DND-41 (cell line): ENCODE results near the gene CDC23.

Source experiments
- ATAC-seq: fragments of 200-7000 bp; cut with Tn5 transposase; 3 replicates; pipeline ENCODE4 v1.9.1; 2021; ENCODE audit warnings: low read depth; ENCODE audit not compliant: insufficient read depth
- DNase-seq: peaks from one replicate; pipeline ENCODE4 v3.0.0-alpha.2; 2020
- H2AFZ ChIP-seq: 2 replicates; pipeline ENCODE4 v1.6.0; 2012; ENCODE audit warnings: low read depth, low read length
- H3K27ac ChIP-seq: 2 replicates; pipeline ENCODE4 v1.5.1; 2012; ENCODE audit warnings: low read length, inconsistent platforms
- H3K27me3 ChIP-seq: fragments of 200-600 bp; sonication (generic); 2 replicates; pipeline ENCODE4 v1.6.0; 2012; ENCODE audit warnings: low read length, mild to moderate bottlenecking, inconsistent platforms; ENCODE audit not compliant: insufficient read depth, poor library complexity
- H3K36me3 ChIP-seq: 2 replicates; pipeline ENCODE4 v1.5.1; 2012; ENCODE audit warnings: low read length, inconsistent platforms; ENCODE audit not compliant: insufficient read depth
- H3K4me1 ChIP-seq: 2 replicates; pipeline ENCODE4 v1.5.1; 2012; ENCODE audit warnings: mild to moderate bottlenecking, low read length; ENCODE audit not compliant: insufficient read depth
- H3K4me2 ChIP-seq: 2 replicates; pipeline ENCODE4 v1.6.0; 2012; ENCODE audit warnings: mild to moderate bottlenecking, moderate library complexity, low read length, inconsistent platforms; ENCODE audit not compliant: insufficient read depth
- H3K4me3 ChIP-seq, 2 experiments: fragments of 200-600 bp in 1 of 2; shearing (Covaris generic) in 1 of 2; 2 replicates each; pipeline ENCODE4 v1.5.1; 2012 to 2016; ENCODE audit warnings: inconsistent platforms in 2 of 2, low read length in 2 of 2, mild to moderate bottlenecking in 2 of 2, low read depth in 1 of 2, moderate library complexity in 1 of 2
- H3K79me2 ChIP-seq: 2 replicates; pipeline ENCODE4 v1.6.0; 2012; ENCODE audit warnings: low read length, inconsistent platforms; ENCODE audit not compliant: insufficient read depth
- H3K9ac ChIP-seq: 2 replicates; pipeline ENCODE4 v1.6.0; 2012; ENCODE audit warnings: low read depth, mild to moderate bottlenecking, inconsistent platforms, low read length, moderate library complexity
- H3K9me3 ChIP-seq: 2 replicates; pipeline ENCODE4 v1.5.1; 2012; ENCODE audit warnings: low read length, moderate library complexity, mild to moderate bottlenecking, inconsistent platforms; ENCODE audit not compliant: insufficient read depth, severe bottlenecking
- H4K20me1 ChIP-seq: 2 replicates; pipeline ENCODE4 v1.6.0; 2012; ENCODE audit warnings: low read length; ENCODE audit not compliant: insufficient read depth
- CTCF ChIP-seq: IDR thresholded peaks from 2 replicates; pipeline ENCODE4 v1.5.1; 2012; ENCODE audit warnings: borderline replicate concordance, low read length, moderate library complexity, mild to moderate bottlenecking; ENCODE audit not compliant: poor library complexity, severe bottlenecking; ENCODE audit errors: extremely low read depth
- EZH2 ChIP-seq: IDR thresholded peaks from 3 replicates; pipeline ENCODE4 v1.6.1; 2012; ENCODE audit warnings: borderline replicate concordance, low read depth, mild to moderate bottlenecking, moderate library complexity, low read length, inconsistent platforms; ENCODE audit not compliant: severe bottlenecking

CDC23 gene

DNA sequence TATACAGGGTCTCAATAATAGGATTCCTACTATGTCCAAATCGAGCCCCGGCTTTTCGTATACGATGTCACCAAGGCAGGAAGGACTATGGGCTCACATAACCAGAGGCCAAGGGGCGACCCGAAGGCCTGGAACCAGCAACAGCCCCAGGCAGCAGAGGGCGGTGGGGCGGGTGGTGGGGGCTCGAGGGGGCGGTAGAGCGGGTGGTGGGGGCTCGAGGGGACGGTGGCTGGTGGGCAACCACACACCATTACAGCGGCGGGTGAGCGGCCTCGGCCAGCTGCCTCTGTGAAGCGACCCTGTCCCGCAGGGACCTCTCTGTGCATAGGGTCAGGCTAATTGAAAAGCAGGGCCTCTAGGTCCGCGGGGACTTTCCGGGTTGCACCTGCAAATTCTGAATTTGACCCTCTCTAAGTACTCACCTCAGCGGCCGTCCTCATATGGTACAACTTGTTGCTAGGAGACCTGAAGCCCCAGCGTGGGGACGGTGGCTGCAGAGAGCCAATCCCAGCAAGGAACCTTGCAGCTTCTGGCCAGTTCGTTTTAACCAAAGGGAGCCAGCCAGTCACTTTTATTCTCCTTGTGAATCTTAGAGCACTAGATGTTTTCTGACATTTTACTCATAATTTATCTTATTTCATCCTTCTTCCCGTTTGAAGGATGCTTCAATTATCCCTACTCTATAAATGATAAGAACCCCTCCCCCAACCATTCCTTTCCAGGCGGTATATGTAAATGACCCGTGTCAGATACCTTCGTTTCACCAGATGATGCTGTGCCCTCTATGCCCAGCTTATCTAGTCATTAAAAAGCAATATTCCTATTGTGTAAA, 74.0 kb downstream of the CDC23 start, which contains the start of gene NME5:
Gene NME5 (minus strand): TSS at position 480 of the 832 bp plus-strand sequence. CDS start 648 bp downstream, outside the sequence.
- Histone ChIP-seq H2AFZ (no peak within 1 kb of the TSS), H3K9me3 (no peaks in the 10 kb centered on the region), H3K4me1 (no peaks in the 10 kb centered on the region), H4K20me1 (no peaks in the 10 kb centered on the region), H3K4me2 (no peak within 1 kb of the TSS), H3K9ac (no peak within 1 kb of the TSS), H3K27me3 (no peaks in the 10 kb centered on the region), H3K27ac (no peak within 1 kb of the TSS), H3K79me2 (no peaks in the 10 kb centered on the region), H3K36me3 (no peaks in the 10 kb centered on the region), H3K4me3 (no peak within 1 kb of the TSS)
- DNase-seq (no peak), ATAC-seq (no peak)
- TF ChIP-seq EZH2: no peak
- no peak for TF ChIP-seq CTCF
